Measurements from ENCODE around the gene PCDH12. TPM values are rescaled to one million over a fixed set of nuclear protein-coding genes. Genes with fewer than 3 reads are reported as not detected.

PCDH12 gene
- polyA plus RNA-seq, 3 donors, result 0.20 to 1.2 (median 0.90) TPM

DNA sequence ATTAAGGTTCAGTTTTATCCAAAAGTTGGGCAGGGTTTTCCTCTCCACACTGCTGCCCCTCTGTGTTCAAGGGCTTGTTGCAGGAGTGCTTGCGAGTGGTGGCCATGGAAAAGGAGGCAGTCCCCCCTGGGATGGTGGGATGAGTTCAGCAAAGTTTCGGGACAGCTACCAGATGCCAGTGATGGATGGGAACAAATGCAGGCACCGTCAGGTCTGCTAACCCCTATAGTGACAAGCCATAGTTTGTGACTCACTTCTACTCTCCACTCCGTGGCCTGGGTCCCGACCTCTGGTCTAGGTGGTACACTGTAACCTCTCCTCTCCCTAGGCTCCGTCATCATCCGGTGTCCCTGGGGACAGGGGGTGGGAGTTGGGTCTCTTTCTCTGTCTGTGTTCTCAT is 7.1 kb upstream of the PCDH12 start:
- Histone ChIP-seq H3K9me3 (replicated peaks in 1 of 2; ENCODE audit: control insufficient read depth in 1 of 2, insufficient read depth in 1 of 2, low read length in 2 of 2) (no peaks in the 10 kb centered on the region), H3K4me2 (replicated peaks; ENCODE audit: extremely low read depth, low read length, poor library complexity, severe bottlenecking) (no peak overlapping the region), H4K20me1 (ENCODE audit: insufficient read depth, low read length) (no peaks in the 10 kb centered on the region), H2AFZ (ENCODE audit: insufficient read depth, low read depth, low read length, poor library complexity, severe bottlenecking) (no peak overlapping the region), H3K36me3 (replicated peaks in 1 of 2; ENCODE audit: control insufficient read depth in 1 of 2, insufficient read depth in 2 of 2, low read length in 2 of 2) (no peaks in the 10 kb centered on the region), H3K4me1 (ENCODE audit: control insufficient read depth in 1 of 2, insufficient read depth in 2 of 2, low read length in 2 of 2) (peaks cover 17 to 30% of the 10 kb centered on the region in 2 donors), H3K27ac (ENCODE audit: low read depth in 1 of 2, low read length in 2 of 2) (no peak overlapping the region), H3K27me3 (ENCODE audit: control insufficient read depth in 2 of 2, insufficient read depth in 2 of 2, low read length in 2 of 2) (no peaks in the 10 kb centered on the region), H3K79me2 (ENCODE audit: insufficient read depth, low read length) (peaks cover 4% of the 10 kb centered on the region), H3K9ac (ENCODE audit: insufficient read depth, low read length, poor library complexity, severe bottlenecking) (no peak overlapping the region), H3K4me3 (replicated peaks in 1 of 3; ENCODE audit: low read depth in 2 of 3, low read length in 3 of 3) (no peak overlapping the region)
- H3K36me3 Mint-ChIP-seq, result no peaks in the 10 kb centered on the region
- no peak overlapping the region for H3K4me3 Mint-ChIP-seq
- H3K9me3 Mint-ChIP-seq, result no peaks in the 10 kb centered on the region
- peaks cover 0 to 3% (median 2%) of the 10 kb centered on the region in 3 donors for H3K27me3 Mint-ChIP-seq (ENCODE audit: low read depth in 3 of 3)
- 100% methylated on average over 1 of the region's 7 CpGs for WGBS (ENCODE audit: insufficient coverage)
- no peak for TF ChIP-seq CTCF (IDR thresholded peaks at IDR 0.05)
- H3K4me1 Mint-ChIP-seq, result peaks cover 25% of the 10 kb centered on the region
- no peak for DNase-seq
- no peak overlapping the region for H3K27ac Mint-ChIP-seq
- intact Hi-C loops (cut with micrococcal nuclease), result no loop called here

DNA sequence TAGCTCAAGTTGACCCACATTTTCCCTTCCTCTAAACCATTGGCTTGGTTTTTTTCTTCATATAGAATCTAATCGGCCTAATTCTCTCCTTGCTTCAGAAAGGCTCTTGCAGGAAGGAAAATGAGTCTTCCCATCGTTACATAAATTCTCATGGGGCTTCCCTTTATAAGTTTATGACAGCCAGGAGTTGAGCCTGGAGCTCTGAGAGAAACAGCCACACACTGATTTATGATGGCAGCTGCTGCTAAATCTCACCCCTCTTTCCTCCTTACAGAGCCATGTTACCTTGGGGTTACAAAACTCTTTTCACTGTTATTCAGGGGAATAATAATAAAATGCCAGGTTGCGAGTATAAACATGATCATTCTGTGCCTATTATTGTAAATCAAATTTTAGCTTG is 5.7 kb upstream of the PCDH12 start:
- no peak overlapping the region for H3K9ac ChIP-seq (ENCODE audit: insufficient read depth, low read length, poor library complexity, severe bottlenecking)
- H3K4me3 ChIP-seq (replicated peaks in 1 of 3; ENCODE audit: low read depth in 2 of 3, low read length in 3 of 3), result no peak overlapping the region
- peaks cover 0 to 6% (median 2%) of the 10 kb centered on the region in 3 donors for H3K27me3 Mint-ChIP-seq (ENCODE audit: low read depth in 3 of 3)
- H3K27me3 ChIP-seq (ENCODE audit: control insufficient read depth in 2 of 2, insufficient read depth in 2 of 2, low read length in 2 of 2), result no peaks in the 10 kb centered on the region
- intact Hi-C loops (cut with micrococcal nuclease), result loop anchor here in 1 of 2 donors (5.0 kb wide), 1 partner anchor 271 kb away; no protein-coding TSS in a partner anchor
- no peak overlapping the region for H2AFZ ChIP-seq (ENCODE audit: insufficient read depth, low read depth, low read length, poor library complexity, severe bottlenecking)
- H3K36me3 ChIP-seq (replicated peaks in 1 of 2; ENCODE audit: control insufficient read depth in 1 of 2, insufficient read depth in 2 of 2, low read length in 2 of 2), result no peaks in the 10 kb centered on the region
- H3K79me2 ChIP-seq (ENCODE audit: insufficient read depth, low read length), result no peaks in the 10 kb centered on the region
- no peaks in the 10 kb centered on the region for H3K9me3 ChIP-seq (replicated peaks in 1 of 2; ENCODE audit: control insufficient read depth in 1 of 2, insufficient read depth in 1 of 2, low read length in 2 of 2)
- H3K4me1 Mint-ChIP-seq, result peaks cover 30% of the 10 kb centered on the region
- peaks cover 18 to 33% of the 10 kb centered on the region in 2 donors for H3K4me1 ChIP-seq (ENCODE audit: control insufficient read depth in 1 of 2, insufficient read depth in 2 of 2, low read length in 2 of 2)
- WGBS (ENCODE audit: insufficient coverage), result no CpG with 5 or more reads among the region's 3 CpGs
- H3K4me2 ChIP-seq (replicated peaks; ENCODE audit: extremely low read depth, low read length, poor library complexity, severe bottlenecking), result no peak overlapping the region
- no peaks in the 10 kb centered on the region for H4K20me1 ChIP-seq (ENCODE audit: insufficient read depth, low read length)
- H3K4me3 Mint-ChIP-seq, result no peak overlapping the region
- no peak overlapping the region for H3K27ac ChIP-seq (ENCODE audit: low read depth in 1 of 2, low read length in 2 of 2)
- H3K36me3 Mint-ChIP-seq, result no peaks in the 10 kb centered on the region
- no peak overlapping the region for H3K27ac Mint-ChIP-seq
- DNase-seq, result no peak
- TF ChIP-seq CTCF (IDR thresholded peaks at IDR 0.05), result no peak
- H3K9me3 Mint-ChIP-seq, result peaks cover 0 to 2% (median 0%) of the 10 kb centered on the region in 7 donors

Data from CD14-positive monocyte (primary cell).